Ishikawa (cell line): Measurements from ENCODE around the gene LRRC15.

Experiments
- CEBPB ChIP-seq: IDR thresholded peaks from 2 replicates; pipeline ENCODE4 v1.6.1; 2012
- FOXM1 ChIP-seq: IDR thresholded peaks from 2 replicates; pipeline ENCODE4 v1.6.1; 2012; ENCODE audit warnings: low read depth, borderline replicate concordance
- MAX ChIP-seq: IDR thresholded peaks from 2 replicates; pipeline ENCODE4 v1.6.1; 2012
- RAD21 ChIP-seq: IDR thresholded peaks from 2 replicates; pipeline ENCODE4 v1.6.1; 2012; ENCODE audit warnings: low read depth

- TF ChIP-seq CEBPB, result no peak
- no peak for TF ChIP-seq RAD21
- TF ChIP-seq MAX, result no peak
- TF ChIP-seq FOXM1, result no peak
Measured at GRCh38 chr3:194308601-194309449, 60.7 kb downstream of the LRRC15 start.
